ENCODE measurements around the gene UBE2Z.

DNA sequence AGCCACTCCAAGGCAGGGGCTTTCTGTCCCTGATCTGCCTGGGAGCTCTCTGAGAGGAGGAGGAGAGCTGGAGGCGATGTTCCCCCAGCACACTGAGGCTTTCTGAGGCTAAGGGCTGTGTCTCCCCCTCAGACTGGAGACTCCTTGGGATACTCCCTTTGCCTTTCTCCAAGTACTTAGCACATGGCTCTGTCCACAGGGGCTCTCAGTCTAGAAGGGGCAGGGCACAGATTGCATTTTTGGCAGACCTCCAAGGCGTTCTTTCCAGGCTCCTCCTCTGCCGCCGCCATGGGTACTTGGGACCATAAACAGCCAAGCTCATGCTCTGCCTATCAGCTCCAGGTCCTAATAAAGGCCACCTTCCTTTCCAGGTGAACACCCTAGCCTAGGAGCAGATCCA, 62.0 kb downstream of the UBE2Z start:
- TF ChIP-seq CTCF (IDR thresholded peaks at IDR 0.05 in 2 of 3, conservative IDR thresholded peaks at IDR 0.05 in 1 of 3; ENCODE audit: insufficient read depth in 2 of 3, low read depth in 1 of 3, low read length in 3 of 3): no peak
- TF ChIP-seq SRF (CRISPR knock-in tag; IDR thresholded peaks at IDR 0.05): no peak
- TF ChIP-seq REST (IDR thresholded peaks at IDR 0.05; ENCODE audit: borderline replicate concordance): no peak
- TF ChIP-seq REST (CRISPR knock-in tag; IDR thresholded peaks at IDR 0.05; ENCODE audit: low read depth): no peak
- no peak for TF ChIP-seq RUNX1 (IDR thresholded peaks at IDR 0.05; ENCODE audit: low read depth)
- no peak for TF ChIP-seq POLR2AphosphoS5 (IDR thresholded peaks at IDR 0.05; ENCODE audit: control insufficient read depth, insufficient read depth, low read depth, low read length)
- TF ChIP-seq PHF21A (IDR thresholded peaks at IDR 0.05; ENCODE audit: borderline replicate concordance, low read depth): no peak
- TF ChIP-seq ZNF146 (CRISPR knock-in tag; IDR thresholded peaks at IDR 0.05; ENCODE audit: unreplicated experiment): no peak
- TF ChIP-seq RBM22 (IDR thresholded peaks at IDR 0.05; ENCODE audit: low read depth, low read length, poor library complexity, severe bottlenecking): no peak
- no peak for TF ChIP-seq DLX4 (CRISPR knock-in tag; IDR thresholded peaks at IDR 0.05)
- no peak for TF ChIP-seq NCOA1 (IDR thresholded peaks at IDR 0.05; ENCODE audit: low read depth)
- TF ChIP-seq ZKSCAN1 (IDR thresholded peaks at IDR 0.05; ENCODE audit: low read depth, low read length): no peak
- TF ChIP-seq HEY1 (CRISPR knock-in tag; IDR thresholded peaks at IDR 0.05; ENCODE audit: borderline replicate concordance): no peak
- no peak for TF ChIP-seq POLR2A (conservative IDR thresholded peaks at IDR 0.05)
- no peak for TF ChIP-seq ERF (CRISPR knock-in tag; IDR thresholded peaks at IDR 0.05)
